B cell (primary cell): ENCODE data around the gene OTUD5. TPM values are rescaled to one million over a fixed set of nuclear protein-coding genes. Genes with fewer than 3 reads are reported as not detected.

Source experiments
- ATAC-seq: fragments of 200-7000 bp; cut with Tn5 transposase; one replicate; pipeline ENCODE4 v1.10.0; 2021; ENCODE audit warnings: low read depth, mild to moderate bottlenecking, moderate number of reproducible peaks, moderate library complexity
- CTCF ChIA-PET: fragments of 350-600 bp; sonication (Branson Sonifier 250); formaldehyde crosslinking; loops from one replicate; lab custom pipeline; 2021; ENCODE audit warnings: antibody characterized with exemption, inconsistent platforms; lab: Charles Lee
- POLR2A ChIA-PET: fragments of 350-600 bp; sonication (Branson Sonifier 250); formaldehyde crosslinking; loops from one replicate; lab custom pipeline; 2021; ENCODE audit warnings: antibody characterized with exemption; lab: Charles Lee
- DNase-seq: peaks from one replicate; pipeline ENCODE4 v3.0.0; 2013
- H2AFZ ChIP-seq: 2 replicates; pipeline ENCODE4 v1.6.1; 2012; ENCODE audit warnings: mild to moderate bottlenecking, low read depth, low read length; ENCODE audit not compliant: insufficient read depth, poor library complexity, severe bottlenecking
- H3K27ac ChIP-seq, 2 donors: 1 replicate in 1 of 2; 2 replicates in 1 of 2; pipeline ENCODE4 v1.5.1; 2012 to 2013; ENCODE audit warnings: low read length in 2 of 2, mild to moderate bottlenecking in 2 of 2, moderate library complexity in 1 of 2
- H3K27me3 ChIP-seq, 4 experiments: fragments of 200-600 bp in 1 of 4; sonication (generic) in 1 of 4; replicated peaks in 1 of 4; 1 replicate in 2 of 4; 2 replicates in 2 of 4; pipeline versions ENCODE4 v1.6.1 to v1.7.0; 2013 to 2016; ENCODE audit warnings: low read length in 3 of 4, mild to moderate bottlenecking in 2 of 4, mixed read lengths in 1 of 4, moderate library complexity in 1 of 4; ENCODE audit not compliant: insufficient read depth in 4 of 4, control insufficient read depth in 3 of 4; ENCODE audit errors: control extremely low read depth in 1 of 4
- H3K36me3 ChIP-seq, 2 experiments: replicated peaks in 1 of 2; 1 replicate in 1 of 2; 2 replicates in 1 of 2; pipeline versions ENCODE4 v1.6.1 to v1.7.1; 2013; ENCODE audit warnings: low read length in 1 of 2; ENCODE audit not compliant: insufficient read depth in 2 of 2, control insufficient read depth in 1 of 2; ENCODE audit errors: control extremely low read depth in 1 of 2, extremely low read depth in 1 of 2
- H3K4me1 ChIP-seq, 2 donors: fragments of 200-600 bp in 1 of 2; sonication (generic) in 1 of 2; 1 replicate in 1 of 2; 2 replicates in 1 of 2; pipeline versions ENCODE4 v1.5.1 to v1.6.1; 2013 to 2017; ENCODE audit warnings: low read length in 2 of 2; ENCODE audit not compliant: control insufficient read depth in 2 of 2, insufficient read depth in 2 of 2
- H3K4me2 ChIP-seq: replicated peaks from 2 replicates; pipeline ENCODE3; 2012; ENCODE audit warnings: mild to moderate bottlenecking, low read depth, low read length; ENCODE audit not compliant: poor library complexity, severe bottlenecking
- H3K4me3 ChIP-seq, 5 experiments: fragments of 200-600 bp in 1 of 5; sonication (generic) in 1 of 5; 1 replicate in 3 of 5; 2 replicates in 2 of 5; pipeline versions ENCODE4 v1.5.1 to v1.7.0; 2011 to 2016; ENCODE audit warnings: low read length in 4 of 5, mild to moderate bottlenecking in 4 of 5, low read depth in 2 of 5, control low read depth in 1 of 5, moderate library complexity in 1 of 5; ENCODE audit not compliant: insufficient read depth in 1 of 5; ENCODE audit errors: control extremely low read depth in 1 of 5, extremely low read depth in 1 of 5
- H3K79me2 ChIP-seq: fragments of 200-600 bp; sonication (generic); one replicate; pipeline ENCODE4 v1.6.0; 2016; ENCODE audit warnings: low read length; ENCODE audit not compliant: control insufficient read depth, insufficient read depth
- H3K9ac ChIP-seq: fragments of 200-600 bp; sonication (generic); 2 replicates; pipeline ENCODE4 v1.6.1; 2017; ENCODE audit warnings: mild to moderate bottlenecking, low read length, moderate library complexity
- H3K9me3 ChIP-seq, 3 donors: one replicate each; pipeline versions ENCODE4 v1.6.1 to v1.7.1; 2013; ENCODE audit warnings: low read length in 2 of 3; ENCODE audit not compliant: control insufficient read depth in 2 of 3, insufficient read depth in 1 of 3; ENCODE audit errors: control extremely low read depth in 1 of 3
- H4K20me1 ChIP-seq: 2 replicates; pipeline ENCODE4 v1.6.0; 2012; ENCODE audit warnings: mild to moderate bottlenecking, low read length; ENCODE audit not compliant: insufficient read depth, control insufficient read depth, poor library complexity, severe bottlenecking
- H3K27ac Mint-ChIP-seq: one replicate; pipeline ENCODE4 v1.8.0; 2021; ENCODE audit warnings: mixed read lengths
- H3K27me3 Mint-ChIP-seq: one replicate; pipeline ENCODE4 v1.8.0; 2021; ENCODE audit warnings: mixed read lengths
- H3K4me1 Mint-ChIP-seq: one replicate; pipeline ENCODE4 v1.8.0; 2021; ENCODE audit warnings: mixed read lengths
- H3K4me3 Mint-ChIP-seq: one replicate; pipeline ENCODE4 v1.8.0; 2021; ENCODE audit warnings: mixed read lengths
- H3K9me3 Mint-ChIP-seq: one replicate; pipeline ENCODE4 v1.8.0; 2022; ENCODE audit warnings: mixed read lengths; ENCODE audit not compliant: insufficient read depth
- EZH2 ChIP-seq: IDR thresholded peaks from 2 replicates; pipeline ENCODE4 v1.6.1; 2012; ENCODE audit warnings: borderline replicate concordance, low read depth, mild to moderate bottlenecking, moderate library complexity, low read length; ENCODE audit not compliant: insufficient read depth, poor library complexity, severe bottlenecking
- WGBS: methylation state at CpG from one replicate; pipeline ENCODE4 v1.1.5; 2013; ENCODE audit warnings: missing lambda C conversion rate; ENCODE audit not compliant: insufficient coverage; 5-methylcytosine and 5-hydroxymethylcytosine counted together
- intact Hi-C: fragments of 100-400 bp; cut with micrococcal nuclease; formaldehyde crosslinking; loops from one replicate; pipeline ENCODE4 v1.10.0; 2022
- polyA plus RNA-seq: library from polyadenylated mRNA; depleted of rRNA; stranded (reverse); fragments of >200 nt; gene quantifications from 2 replicates; pipeline ENCODE4 v1.2.3, GENCODE V29; 2012
- total RNA-seq, 2 donors: library from RNA; stranded (reverse); fragments of 120-200 nt in 1 of 2; gene quantifications; 1 replicate in 1 of 2; 2 replicates in 1 of 2; pipeline versions ENCODE4 v1.2.3 to v1.2.4, GENCODE V29; 2013 to 2022
- TF ChIP-seq, protein P1 (sequence below): fragments of 200-600 bp; IDR thresholded peaks from one replicate; pipeline ENCODE4 v1.8.0; 2022; ENCODE audit warnings: antibody characterized with exemption, mild to moderate bottlenecking

OTUD5 gene
- total and polyA plus RNA-seq, 2 donors (not counting 1 experiment from before 2014, with no cell fraction given): 105 to 116 TPM

DNA sequence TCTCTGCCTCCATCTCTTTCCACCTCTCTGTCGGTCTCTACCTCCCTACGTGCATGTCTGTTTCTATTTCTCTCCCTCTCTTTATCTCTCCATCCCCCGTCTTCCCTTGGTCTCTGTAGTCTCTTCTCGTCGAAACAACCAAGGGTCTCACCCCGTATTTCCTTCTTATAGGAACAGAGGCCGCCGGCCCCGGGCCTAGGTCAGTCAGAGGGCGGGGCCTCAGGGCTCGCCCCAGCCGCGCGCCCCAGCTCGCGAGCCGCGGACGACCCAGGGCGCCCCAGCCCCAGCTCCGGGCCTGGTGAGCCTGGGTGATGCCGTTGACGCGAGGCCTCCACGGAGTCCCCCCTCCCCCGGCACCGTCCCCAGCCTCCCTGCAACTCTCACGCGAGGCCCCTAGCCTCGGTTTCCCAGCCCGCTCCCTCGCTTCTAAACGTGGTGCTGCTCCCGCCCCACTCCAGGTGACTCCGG lies 66.4 kb downstream of the OTUD5 start:
- ATAC-seq (peak; percentile 47), DNase-seq (no peak)
- Histone ChIP-seq H3K27me3 (no peaks in the 10 kb centered on the region), H4K20me1 (no peaks in the 10 kb centered on the region), H3K9me3 (no peaks in the 10 kb centered on the region), H3K79me2 (peaks cover 10% of the 10 kb centered on the region), H3K9ac (peak overlapping the region; percentile 68), H3K4me2 (peak overlapping the region; percentile 84), H2AFZ (peak overlapping the region; percentile 80), H3K27ac (peak overlapping the region in 1 of 2 donors; percentile 48), H3K36me3 (no peaks in the 10 kb centered on the region), H3K4me1 (peaks cover 3 to 5% of the 10 kb centered on the region in 2 donors), H3K4me3 (peak overlapping the region in 4 of 5 experiments; percentile 46 to 65 (median 60))
- ChIA-PET CTCF (interaction anchor here (0.7 to 4.6 kb wide), 11 partner anchors 10 to 259 kb away, joined by 3 to 33 read pairs (median 4); partner anchors contain the start of gene SLC35A2), POLR2A (interaction anchor here (0.9 to 1.6 kb wide), 3 partner anchors 20 to 189 kb away, joined by 3 to 6 read pairs (median 4); partner anchors contain the start of genes OTUD5, SLC35A2 and WDR45)
- peak overlapping the region; percentile 84 for H3K4me3 Mint-ChIP-seq
- 0% methylated on average over 20 of the region's 35 CpGs for WGBS
- no peak for TF ChIP-seq EZH2
- TF ChIP-seq, protein P1, sequence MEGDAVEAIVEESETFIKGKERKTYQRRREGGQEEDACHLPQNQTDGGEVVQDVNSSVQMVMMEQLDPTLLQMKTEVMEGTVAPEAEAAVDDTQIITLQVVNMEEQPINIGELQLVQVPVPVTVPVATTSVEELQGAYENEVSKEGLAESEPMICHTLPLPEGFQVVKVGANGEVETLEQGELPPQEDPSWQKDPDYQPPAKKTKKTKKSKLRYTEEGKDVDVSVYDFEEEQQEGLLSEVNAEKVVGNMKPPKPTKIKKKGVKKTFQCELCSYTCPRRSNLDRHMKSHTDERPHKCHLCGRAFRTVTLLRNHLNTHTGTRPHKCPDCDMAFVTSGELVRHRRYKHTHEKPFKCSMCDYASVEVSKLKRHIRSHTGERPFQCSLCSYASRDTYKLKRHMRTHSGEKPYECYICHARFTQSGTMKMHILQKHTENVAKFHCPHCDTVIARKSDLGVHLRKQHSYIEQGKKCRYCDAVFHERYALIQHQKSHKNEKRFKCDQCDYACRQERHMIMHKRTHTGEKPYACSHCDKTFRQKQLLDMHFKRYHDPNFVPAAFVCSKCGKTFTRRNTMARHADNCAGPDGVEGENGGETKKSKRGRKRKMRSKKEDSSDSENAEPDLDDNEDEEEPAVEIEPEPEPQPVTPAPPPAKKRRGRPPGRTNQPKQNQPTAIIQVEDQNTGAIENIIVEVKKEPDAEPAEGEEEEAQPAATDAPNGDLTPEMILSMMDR: no peak
- no peaks in the 10 kb centered on the region for H3K9me3 Mint-ChIP-seq
- H3K27me3 Mint-ChIP-seq: no peaks in the 10 kb centered on the region
- peak overlapping the region; percentile 66 for H3K27ac Mint-ChIP-seq
- intact Hi-C loops: loop anchor here (1.0 to 10.0 kb wide), 10 partner anchors 28 to 1056 kb away; partner anchors contain the start of genes PIM2, SUV39H1, TFE3 and ZNF81
- H3K4me1 Mint-ChIP-seq: peaks cover 17% of the 10 kb centered on the region
